LNCaP clone FGC (cell line): ENCODE measurements around the gene STUB1.

Experiments used
- DNase-seq: peaks from one replicate; pipeline ENCODE4 v3.0.0-alpha.2; 2011; ENCODE audit warnings: low read depth
- H3K4me3 ChIP-seq: 2 replicates; pipeline ENCODE4 v1.5.1; 2011; ENCODE audit warnings: mild to moderate bottlenecking, low read depth, low read length, control low read depth
- CTCF ChIP-seq: IDR thresholded peaks from 2 replicates; pipeline ENCODE4 v1.5.1; 2012; ENCODE audit warnings: mild to moderate bottlenecking; ENCODE audit not compliant: control insufficient read depth, insufficient read depth; ENCODE audit errors: extremely low read depth

The STUB1 gene

GRCh38 chr16:729768-730665, 49.8 kb downstream of the STUB1 start:
- DNase-seq = no peak
- H3K4me3 ChIP-seq = no peak overlapping the region
- TF ChIP-seq CTCF = no peak

DNA sequence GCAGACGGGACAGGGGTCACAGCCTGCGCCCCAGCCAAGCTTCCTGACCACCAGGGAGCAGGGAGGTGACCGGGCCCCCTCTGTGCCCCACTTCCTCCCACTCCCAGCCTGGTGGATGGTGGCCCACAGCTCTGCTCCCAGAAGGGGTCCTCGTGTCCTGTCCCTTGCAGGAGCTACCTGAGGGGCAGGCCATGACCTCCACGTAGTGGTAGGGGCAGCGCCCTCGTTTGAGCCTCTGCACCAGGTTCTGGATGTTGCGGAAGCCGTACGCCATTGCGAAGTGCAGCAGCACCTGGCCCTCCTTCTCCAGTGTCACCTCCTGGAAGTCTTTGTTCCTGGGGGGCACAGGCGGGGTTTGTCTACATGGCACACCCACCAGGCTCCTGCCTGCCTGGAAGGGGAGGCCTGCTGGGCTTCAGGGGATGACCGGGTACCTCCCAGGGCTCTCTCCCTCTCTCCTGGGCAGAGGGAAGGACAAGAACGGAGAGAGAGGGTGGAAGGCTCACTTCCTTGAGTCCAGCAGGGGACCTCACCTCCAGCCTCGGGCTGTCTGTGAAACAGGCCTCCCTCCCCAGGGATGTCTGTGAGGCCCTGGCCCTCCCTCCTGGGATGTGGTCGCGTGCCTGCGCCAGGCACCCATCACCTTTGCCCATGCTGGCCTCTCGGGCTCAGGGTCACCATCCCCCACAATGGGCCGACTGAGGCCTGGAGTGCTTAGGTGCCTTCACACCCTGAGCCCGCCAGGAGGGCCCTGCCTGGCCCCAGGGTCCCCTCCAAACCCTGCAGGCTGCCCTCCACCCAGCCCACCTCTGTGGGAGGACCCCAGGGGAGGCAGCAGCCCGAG, 50.7 kb downstream of the STUB1 start:
- DNase-seq = no peak
- TF ChIP-seq CTCF = no peak
- H3K4me3 ChIP-seq = no peak overlapping the region

DNA sequence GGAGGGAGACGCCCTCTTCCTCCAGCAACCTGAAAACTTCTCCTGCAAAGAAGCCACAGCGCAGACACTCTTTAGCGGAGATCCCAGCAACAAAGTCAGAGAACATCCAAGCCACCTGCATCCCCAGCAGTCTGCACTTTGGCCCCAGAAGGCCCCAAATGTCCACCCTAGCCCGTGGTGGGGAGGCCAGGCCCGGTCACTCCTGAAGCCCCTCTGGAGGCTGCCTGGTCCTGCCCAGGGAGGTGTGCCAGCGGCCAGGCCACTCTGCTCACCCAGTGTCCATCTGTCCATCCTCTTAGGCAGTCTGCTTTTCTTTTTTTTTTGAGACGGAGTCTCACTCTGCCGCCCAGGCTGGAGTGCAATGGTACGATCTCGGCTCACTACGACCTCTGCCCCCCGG, 52.1 kb downstream of the STUB1 start:
- no peak for DNase-seq
- TF ChIP-seq CTCF = no peak

More for the DNA sequence above, 52.1 kb downstream of the STUB1 start:
- H3K4me3 ChIP-seq = no peak overlapping the region
